ENCODE measurements around the gene NAALADL2. TPM values are rescaled to one million over a fixed set of nuclear protein-coding genes. Genes with fewer than 3 reads are reported as not detected.

The NAALADL2 gene
- total and polyA plus RNA-seq, 4 donors, result 0.28 to 4.6 (median 3.1) TPM

DNA sequence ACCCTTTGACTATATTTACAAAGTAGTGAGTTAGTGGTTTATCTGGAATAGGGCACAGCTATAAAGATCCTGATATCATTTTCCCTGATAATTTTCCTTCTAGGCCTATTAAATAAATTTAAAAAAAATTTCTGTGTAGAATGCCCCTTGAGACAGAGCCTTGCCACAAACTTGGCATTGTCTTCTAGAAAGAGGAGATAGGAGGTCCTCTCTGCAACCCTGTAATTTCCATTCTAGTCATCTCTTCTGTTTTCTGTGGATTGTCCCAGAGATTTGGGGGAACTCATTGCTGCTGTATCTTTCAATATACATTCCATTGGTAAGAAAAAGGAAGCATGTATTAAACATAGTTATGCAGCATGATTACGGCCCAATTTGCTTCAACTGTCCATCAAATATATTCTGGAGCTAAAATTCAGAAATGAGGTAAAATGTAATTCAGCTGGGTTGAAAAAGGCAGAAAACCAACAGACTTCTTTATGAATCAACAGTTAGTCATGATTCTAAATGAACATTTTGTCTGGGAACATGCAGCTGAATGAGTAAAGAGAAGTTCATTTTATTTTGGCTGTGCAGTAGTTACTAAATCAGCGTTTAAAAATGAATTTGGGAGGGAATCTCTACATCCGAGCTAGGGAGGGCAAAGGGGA is 401.1 kb downstream of the NAALADL2 start:
- TF ChIP-seq HNF4A (conservative IDR thresholded peaks at IDR 0.05), result no peak
- WGBS, result 86% methylated on average over 3 of the region's 3 CpGs
- H3K36me3 ChIP-seq (ENCODE audit: control insufficient read depth in 4 of 4, insufficient read depth in 3 of 4, low read depth in 1 of 4, low read length in 3 of 4), result no peaks in the 10 kb centered on the region

DNA sequence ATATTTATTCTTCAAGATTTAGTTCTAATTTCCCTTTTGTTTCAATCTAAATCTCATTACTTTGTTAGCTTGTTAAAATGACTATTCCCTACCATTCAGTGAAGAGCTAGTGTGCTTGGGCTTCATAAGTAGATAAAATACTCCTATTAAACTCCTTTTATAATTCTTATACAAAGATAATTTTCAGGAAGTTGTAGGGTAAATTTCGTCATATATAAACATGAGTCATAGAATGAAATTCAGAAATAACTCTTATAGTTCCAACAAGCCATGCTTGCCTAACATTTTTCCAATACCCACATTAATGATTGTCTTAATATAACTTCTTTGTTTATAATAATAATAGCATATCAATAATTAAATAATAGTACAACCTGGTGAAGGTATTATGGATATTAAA is 407.3 kb downstream of the NAALADL2 start:
- H3K27ac ChIP-seq (ENCODE audit: low read depth in 1 of 2, low read length in 2 of 2), result no peak overlapping the region
- TF ChIP-seq, protein P1, sequence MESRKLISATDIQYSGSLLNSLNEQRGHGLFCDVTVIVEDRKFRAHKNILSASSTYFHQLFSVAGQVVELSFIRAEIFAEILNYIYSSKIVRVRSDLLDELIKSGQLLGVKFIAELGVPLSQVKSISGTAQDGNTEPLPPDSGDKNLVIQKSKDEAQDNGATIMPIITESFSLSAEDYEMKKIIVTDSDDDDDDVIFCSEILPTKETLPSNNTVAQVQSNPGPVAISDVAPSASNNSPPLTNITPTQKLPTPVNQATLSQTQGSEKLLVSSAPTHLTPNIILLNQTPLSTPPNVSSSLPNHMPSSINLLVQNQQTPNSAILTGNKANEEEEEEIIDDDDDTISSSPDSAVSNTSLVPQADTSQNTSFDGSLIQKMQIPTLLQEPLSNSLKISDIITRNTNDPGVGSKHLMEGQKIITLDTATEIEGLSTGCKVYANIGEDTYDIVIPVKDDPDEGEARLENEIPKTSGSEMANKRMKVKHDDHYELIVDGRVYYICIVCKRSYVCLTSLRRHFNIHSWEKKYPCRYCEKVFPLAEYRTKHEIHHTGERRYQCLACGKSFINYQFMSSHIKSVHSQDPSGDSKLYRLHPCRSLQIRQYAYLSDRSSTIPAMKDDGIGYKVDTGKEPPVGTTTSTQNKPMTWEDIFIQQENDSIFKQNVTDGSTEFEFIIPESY (IDR thresholded peaks at IDR 0.05), result no peak
- TF ChIP-seq, protein P2, sequence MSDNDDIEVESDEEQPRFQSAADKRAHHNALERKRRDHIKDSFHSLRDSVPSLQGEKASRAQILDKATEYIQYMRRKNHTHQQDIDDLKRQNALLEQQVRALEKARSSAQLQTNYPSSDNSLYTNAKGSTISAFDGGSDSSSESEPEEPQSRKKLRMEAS (IDR thresholded peaks at IDR 0.05), result no peak
- TF ChIP-seq HNF4G (IDR thresholded peaks at IDR 0.05), result no peak
- no peak for TF ChIP-seq SP1 (IDR thresholded peaks at IDR 0.05)
- no peak for TF ChIP-seq TAF1 (conservative IDR thresholded peaks at IDR 0.05)
- TF ChIP-seq, protein P3, sequence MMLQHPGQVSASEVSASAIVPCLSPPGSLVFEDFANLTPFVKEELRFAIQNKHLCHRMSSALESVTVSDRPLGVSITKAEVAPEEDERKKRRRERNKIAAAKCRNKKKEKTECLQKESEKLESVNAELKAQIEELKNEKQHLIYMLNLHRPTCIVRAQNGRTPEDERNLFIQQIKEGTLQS (IDR thresholded peaks at IDR 0.05), result no peak
- no peak for TF ChIP-seq YY1 (IDR thresholded peaks at IDR 0.05)
- TF ChIP-seq HNF4A (conservative IDR thresholded peaks at IDR 0.05), result no peak
- no peak for TF ChIP-seq RAD21 (IDR thresholded peaks at IDR 0.05)
- TF ChIP-seq, protein P4, sequence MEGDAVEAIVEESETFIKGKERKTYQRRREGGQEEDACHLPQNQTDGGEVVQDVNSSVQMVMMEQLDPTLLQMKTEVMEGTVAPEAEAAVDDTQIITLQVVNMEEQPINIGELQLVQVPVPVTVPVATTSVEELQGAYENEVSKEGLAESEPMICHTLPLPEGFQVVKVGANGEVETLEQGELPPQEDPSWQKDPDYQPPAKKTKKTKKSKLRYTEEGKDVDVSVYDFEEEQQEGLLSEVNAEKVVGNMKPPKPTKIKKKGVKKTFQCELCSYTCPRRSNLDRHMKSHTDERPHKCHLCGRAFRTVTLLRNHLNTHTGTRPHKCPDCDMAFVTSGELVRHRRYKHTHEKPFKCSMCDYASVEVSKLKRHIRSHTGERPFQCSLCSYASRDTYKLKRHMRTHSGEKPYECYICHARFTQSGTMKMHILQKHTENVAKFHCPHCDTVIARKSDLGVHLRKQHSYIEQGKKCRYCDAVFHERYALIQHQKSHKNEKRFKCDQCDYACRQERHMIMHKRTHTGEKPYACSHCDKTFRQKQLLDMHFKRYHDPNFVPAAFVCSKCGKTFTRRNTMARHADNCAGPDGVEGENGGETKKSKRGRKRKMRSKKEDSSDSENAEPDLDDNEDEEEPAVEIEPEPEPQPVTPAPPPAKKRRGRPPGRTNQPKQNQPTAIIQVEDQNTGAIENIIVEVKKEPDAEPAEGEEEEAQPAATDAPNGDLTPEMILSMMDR (IDR thresholded peaks at IDR 0.05; ENCODE audit: low read depth, low read length, missing input control), result no peak
- TF ChIP-seq, protein P5, sequence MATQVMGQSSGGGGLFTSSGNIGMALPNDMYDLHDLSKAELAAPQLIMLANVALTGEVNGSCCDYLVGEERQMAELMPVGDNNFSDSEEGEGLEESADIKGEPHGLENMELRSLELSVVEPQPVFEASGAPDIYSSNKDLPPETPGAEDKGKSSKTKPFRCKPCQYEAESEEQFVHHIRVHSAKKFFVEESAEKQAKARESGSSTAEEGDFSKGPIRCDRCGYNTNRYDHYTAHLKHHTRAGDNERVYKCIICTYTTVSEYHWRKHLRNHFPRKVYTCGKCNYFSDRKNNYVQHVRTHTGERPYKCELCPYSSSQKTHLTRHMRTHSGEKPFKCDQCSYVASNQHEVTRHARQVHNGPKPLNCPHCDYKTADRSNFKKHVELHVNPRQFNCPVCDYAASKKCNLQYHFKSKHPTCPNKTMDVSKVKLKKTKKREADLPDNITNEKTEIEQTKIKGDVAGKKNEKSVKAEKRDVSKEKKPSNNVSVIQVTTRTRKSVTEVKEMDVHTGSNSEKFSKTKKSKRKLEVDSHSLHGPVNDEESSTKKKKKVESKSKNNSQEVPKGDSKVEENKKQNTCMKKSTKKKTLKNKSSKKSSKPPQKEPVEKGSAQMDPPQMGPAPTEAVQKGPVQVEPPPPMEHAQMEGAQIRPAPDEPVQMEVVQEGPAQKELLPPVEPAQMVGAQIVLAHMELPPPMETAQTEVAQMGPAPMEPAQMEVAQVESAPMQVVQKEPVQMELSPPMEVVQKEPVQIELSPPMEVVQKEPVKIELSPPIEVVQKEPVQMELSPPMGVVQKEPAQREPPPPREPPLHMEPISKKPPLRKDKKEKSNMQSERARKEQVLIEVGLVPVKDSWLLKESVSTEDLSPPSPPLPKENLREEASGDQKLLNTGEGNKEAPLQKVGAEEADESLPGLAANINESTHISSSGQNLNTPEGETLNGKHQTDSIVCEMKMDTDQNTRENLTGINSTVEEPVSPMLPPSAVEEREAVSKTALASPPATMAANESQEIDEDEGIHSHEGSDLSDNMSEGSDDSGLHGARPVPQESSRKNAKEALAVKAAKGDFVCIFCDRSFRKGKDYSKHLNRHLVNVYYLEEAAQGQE (IDR thresholded peaks at IDR 0.05), result no peak
- no peak for TF ChIP-seq GABPA (IDR thresholded peaks at IDR 0.05 in 1 of 2, conservative IDR thresholded peaks at IDR 0.05 in 1 of 2)
- no peak for TF ChIP-seq JUND (IDR thresholded peaks at IDR 0.05)
- TF ChIP-seq RXRA (IDR thresholded peaks at IDR 0.05), result no peak
- TF ChIP-seq EGR1 (IDR thresholded peaks at IDR 0.05; ENCODE audit: low read depth in 2 of 2), result no peak
- TF ChIP-seq FOXA1 (IDR thresholded peaks at IDR 0.05), result no peak
- no peak for TF ChIP-seq NR2F2 (IDR thresholded peaks at IDR 0.05)
- no peak for TF ChIP-seq FOXA2 (IDR thresholded peaks at IDR 0.05)
- no peak overlapping the region for H3K9ac ChIP-seq (ENCODE audit: low read depth in 1 of 2, low read length in 2 of 2)
- no peaks in the 10 kb centered on the region for H3K27me3 ChIP-seq (ENCODE audit: control insufficient read depth in 4 of 4, insufficient read depth in 4 of 4, low read length in 3 of 4)
- WGBS, result 80% methylated on average over 1 of the region's 1 CpG
- DNase-seq (ENCODE audit: low spot score), result no peak
- H3K4me3 ChIP-seq (ENCODE audit: low read depth in 1 of 3, low read length in 3 of 3), result no peak overlapping the region
- no peaks in the 10 kb centered on the region for H3K9me3 ChIP-seq (ENCODE audit: control insufficient read depth in 4 of 4, low read length in 3 of 4)
- H3K36me3 ChIP-seq (ENCODE audit: control insufficient read depth in 4 of 4, insufficient read depth in 3 of 4, low read depth in 1 of 4, low read length in 3 of 4), result no peaks in the 10 kb centered on the region
- H3K4me1 ChIP-seq (ENCODE audit: control insufficient read depth in 4 of 4, insufficient read depth in 4 of 4, low read length in 3 of 4), result no peaks in the 10 kb centered on the region

More for the DNA sequence above, 401.1 kb downstream of the NAALADL2 start:
- peaks cover 0 to 3% (median 0%) of the 10 kb centered on the region in 4 donors for H3K4me1 ChIP-seq (ENCODE audit: control insufficient read depth in 4 of 4, insufficient read depth in 4 of 4, low read length in 3 of 4)
- H3K27me3 ChIP-seq (ENCODE audit: control insufficient read depth in 4 of 4, insufficient read depth in 4 of 4, low read length in 3 of 4), result no peaks in the 10 kb centered on the region
- no peak for DNase-seq (ENCODE audit: low spot score)
- H3K9ac ChIP-seq (ENCODE audit: low read depth in 1 of 2, low read length in 2 of 2), result no peak overlapping the region
- no peaks in the 10 kb centered on the region for H3K9me3 ChIP-seq (ENCODE audit: control insufficient read depth in 4 of 4, low read length in 3 of 4)
- H3K27ac ChIP-seq (ENCODE audit: low read depth in 1 of 2, low read length in 2 of 2), result no peak overlapping the region
- no peak overlapping the region for H3K4me3 ChIP-seq (ENCODE audit: low read depth in 1 of 3, low read length in 3 of 3)

All from liver (tissue), 9 donors.